ENCODE data around the gene EPX.

- no peak for TF ChIP-seq CTCF (IDR thresholded peaks at IDR 0.05)
- TF ChIP-seq POLR2A (IDR thresholded peaks at IDR 0.05) = no peak
These were observed 55.2 kb downstream of the EPX start for GRCh38 chr17:58247511-58248363.

Measured in Peyer's patch (tissue), 4 donors.